Suprapubic skin (tissue), 4 donors: ENCODE results near the gene STIM2.

Source experiments
- CTCF ChIP-seq, 2 donors: fragments of 200-600 bp in 1 of 2; fragments of 450-650 bp in 1 of 2; sonication (generic) in 1 of 2; IDR thresholded peaks; one replicate each; pipeline ENCODE4 v1.5.1; 2016 to 2019; ENCODE audit warnings: antibody characterized with exemption in 2 of 2, mild to moderate bottlenecking in 1 of 2, moderate library complexity in 1 of 2
- EP300 ChIP-seq: sonication (generic); formaldehyde crosslinking; IDR thresholded peaks from one replicate; pipeline ENCODE4 v1.6.1; 2017; ENCODE audit warnings: antibody characterized with exemption
- POLR2AphosphoS5 ChIP-seq, 3 donors: sonication (generic); formaldehyde crosslinking; IDR thresholded peaks; one replicate each; pipeline ENCODE4 v1.6.1; 2017; ENCODE audit warnings: antibody characterized with exemption in 3 of 3

GRCh38 chr4:26839016-26839415 is 21.6 kb upstream of the STIM2 start:
- TF ChIP-seq CTCF (IDR thresholded peaks at IDR 0.05) = no peak
- no peak for TF ChIP-seq EP300
- TF ChIP-seq POLR2AphosphoS5 (IDR thresholded peaks at IDR 0.05) = no peak
